HG03521 (cell line): ENCODE data around the gene APOBR.

Source experiments
- ATAC-seq: cut with Tn5 transposase; IDR thresholded peaks from one replicate; pipeline ENCODE4 v1.9.1; 2021; ENCODE audit warnings: mild to moderate bottlenecking, moderate library complexity; ENCODE audit not compliant: unreplicated experiment

The APOBR gene

GRCh38 chr16:28548306-28548802, 53.9 kb downstream of the APOBR start:
- no peak for ATAC-seq
